A673 (cell line): ENCODE results near the gene TBL2.
"Not testable (repeated sequence)": the region's sequence is repeated elsewhere in the genome, so short reads cannot be mapped to it uniquely, and the experiment has no call there.

Experiments
- CTCF ChIP-seq: fragments of 300-800, 200-600 bp; sonication (generic); conservative IDR thresholded peaks from 2 replicates; pipeline ENCODE4 v1.5.1; 2017; ENCODE audit warnings: low read depth, mild to moderate bottlenecking, antibody characterized with exemption, low read length, moderate library complexity, mixed read lengths
- EZH2 ChIP-seq: fragments of 200-600 bp; sonication (generic); IDR thresholded peaks from 2 replicates; pipeline ENCODE4 v1.6.1; 2017; ENCODE audit warnings: borderline replicate concordance, low read depth, mild to moderate bottlenecking, mixed read lengths, antibody characterized with exemption, low read length; ENCODE audit not compliant: poor library complexity, severe bottlenecking

GRCh38 chr7:73566431-73566830 lies 11.9 kb downstream of the TBL2 start:
- not testable (repeated sequence) for TF ChIP-seq CTCF, EZH2
